ENCODE measurements around the gene SMR3A.

Gene SMR3A

DNA sequence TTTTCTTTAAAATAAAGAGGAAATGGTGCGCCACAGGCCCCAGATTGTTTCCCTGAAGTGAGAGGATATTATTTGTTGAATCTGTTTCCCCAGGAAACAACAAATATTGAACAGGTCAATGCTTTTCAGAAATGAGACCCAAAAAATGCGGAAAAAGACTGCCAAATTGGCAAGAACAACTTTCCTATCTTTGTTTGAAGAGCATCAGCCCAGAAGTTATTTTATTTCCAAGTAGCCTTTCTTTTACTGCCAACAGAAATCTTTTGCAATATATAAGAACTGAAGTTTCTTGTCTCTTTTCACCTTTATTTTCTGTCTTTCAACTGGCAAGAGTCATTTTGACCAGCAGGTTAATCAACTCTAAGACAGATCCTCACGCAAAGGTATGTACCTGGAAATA lies at the start of gene SMR3A:
Gene SMR3A (plus strand): TSS at position 301 of the 400 bp plus-strand sequence. CDS start 1,356 bp downstream, outside the sequence.
- DNase-seq (ENCODE audit: low read depth) = no peak

GRCh38 chr4:70313736-70314135 lies 46.8 kb upstream of the SMR3A start:
- no peak for DNase-seq (ENCODE audit: low read depth)

DNA sequence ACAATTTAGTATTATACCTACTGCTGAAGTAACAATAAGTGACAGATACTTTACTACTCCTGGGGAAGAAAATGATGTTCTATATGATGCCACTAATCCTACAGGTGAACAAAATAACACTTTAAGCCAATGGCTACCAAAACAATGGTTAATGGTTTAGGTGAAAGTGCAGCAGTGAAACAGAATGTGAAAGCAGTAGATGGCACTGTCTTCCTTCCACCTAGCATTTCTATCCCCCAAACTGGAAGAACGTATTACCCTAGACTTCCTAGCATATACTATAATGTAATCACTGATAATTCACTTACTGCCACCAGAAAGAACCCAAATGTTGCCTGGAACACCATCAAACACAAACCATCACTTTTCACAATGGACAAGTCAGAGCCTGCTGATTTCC lies 44.6 kb upstream of the SMR3A start:
- DNase-seq (ENCODE audit: low read depth) = no peak

GRCh38 chr4:70326052-70326451 lies 34.5 kb upstream of the SMR3A start:
- no peak for DNase-seq (ENCODE audit: low read depth)

GRCh38 chr4:70334681-70335080 lies 25.9 kb upstream of the SMR3A start, which contains the start of gene CABS1:
CABS1 (plus strand) TSS chr4:70334981; CDS start chr4:70335040, 59 bp downstream.
- DNase-seq (ENCODE audit: low read depth) = no peak

GRCh38 chr4:70336043-70336442 lies 24.5 kb upstream of the SMR3A start:
- DNase-seq (ENCODE audit: low read depth) = no peak

DNA sequence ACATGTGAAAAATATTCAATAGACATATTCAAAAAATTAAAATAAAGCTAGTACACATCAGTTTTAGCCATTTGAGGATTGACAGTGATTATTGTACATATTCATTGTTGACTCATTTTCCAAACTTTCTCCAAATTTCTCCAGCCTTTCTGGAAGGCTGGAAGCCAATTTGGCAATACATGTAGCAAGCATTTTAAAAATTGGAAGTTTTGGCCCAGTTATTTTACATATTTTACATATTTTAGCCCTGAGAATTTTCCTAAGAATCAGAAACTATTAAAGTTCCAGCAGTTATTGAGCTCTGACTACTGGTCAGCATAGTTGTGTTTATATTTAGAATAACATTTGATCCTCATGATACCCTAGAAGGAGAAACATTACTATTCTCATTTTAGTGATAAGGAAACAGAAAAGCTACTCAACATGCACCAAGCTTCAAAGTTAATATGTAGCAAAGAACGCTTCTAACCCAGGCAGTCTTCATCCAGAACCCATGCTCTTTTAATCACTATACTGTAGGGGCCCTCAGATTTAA lies 22.6 kb upstream of the SMR3A start:
- no peak for DNase-seq (ENCODE audit: low read depth)

GRCh38 chr4:70356185-70356584 lies 4.4 kb upstream of the SMR3A start:
- no peak for DNase-seq (ENCODE audit: low read depth)

DNA sequence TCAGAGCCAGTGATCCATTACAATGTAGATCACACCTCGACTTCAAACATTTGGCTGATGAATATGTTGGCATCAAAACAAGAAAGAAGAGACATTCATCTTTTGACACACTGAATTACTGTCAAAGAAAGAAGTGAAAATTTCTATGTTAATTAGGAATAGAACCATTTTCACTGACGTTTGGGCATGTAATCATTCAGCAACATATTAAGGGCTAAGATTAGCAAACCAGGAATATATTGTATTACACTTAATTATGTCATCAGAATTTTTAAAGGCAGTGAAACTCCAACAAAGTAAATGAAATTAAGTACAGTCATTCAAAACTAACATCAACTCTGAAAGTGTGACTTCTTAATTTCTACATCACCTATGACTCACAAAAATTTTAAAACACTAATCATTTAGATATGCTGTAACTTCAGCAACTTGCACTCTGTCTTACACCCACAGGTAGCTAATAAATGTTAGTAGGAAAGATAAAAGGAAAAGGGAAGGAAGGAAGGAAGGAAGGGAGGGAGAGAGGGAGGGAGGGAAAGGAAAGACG lies 1.4 kb upstream of the SMR3A start:
- no peak for DNase-seq (ENCODE audit: low read depth)

DNA sequence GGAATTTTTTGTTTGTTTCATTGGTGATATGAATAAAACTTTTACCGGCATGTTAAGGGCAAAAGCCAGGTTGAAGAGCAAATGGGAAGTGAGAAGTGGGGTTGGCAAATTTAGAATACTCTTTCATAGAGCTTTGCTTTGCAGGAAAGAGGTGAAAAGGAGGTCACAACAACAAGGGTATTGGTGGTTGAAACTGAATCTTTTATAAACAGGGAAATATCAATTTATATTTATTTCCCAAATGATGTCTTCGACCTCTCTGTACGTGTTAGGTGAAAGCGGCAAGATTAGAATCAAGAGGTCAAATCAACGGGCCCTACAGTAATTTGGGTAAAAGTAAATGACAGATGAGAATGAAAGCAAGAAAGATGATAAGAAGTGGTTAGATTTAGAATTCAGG lies 3.4 kb downstream of the SMR3A start:
- DNase-seq (ENCODE audit: low read depth) = no peak

- no peak for DNase-seq (ENCODE audit: low read depth)
These were observed 4.9 kb downstream of the SMR3A start for GRCh38 chr4:70365479-70365878.

DNA sequence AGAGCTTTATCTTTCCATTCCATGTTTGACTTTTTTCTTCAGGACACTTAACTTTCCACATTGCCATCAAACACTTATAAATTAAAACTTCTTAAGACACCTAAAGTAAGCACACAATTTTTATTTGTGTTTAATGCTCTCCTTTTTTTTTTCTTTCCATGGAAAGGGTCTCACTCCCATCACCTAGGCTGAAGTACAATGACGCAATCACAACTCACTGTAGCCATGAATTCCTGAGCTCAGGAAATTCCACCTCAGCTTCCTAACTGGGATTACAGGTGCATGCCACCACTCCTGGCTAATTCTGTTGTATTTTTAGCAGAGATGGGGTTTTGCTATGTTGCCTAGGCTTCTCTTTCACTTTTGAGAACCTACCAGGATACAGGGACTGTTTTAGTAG lies 7.3 kb downstream of the SMR3A start:
- DNase-seq (ENCODE audit: low read depth) = no peak

DNA sequence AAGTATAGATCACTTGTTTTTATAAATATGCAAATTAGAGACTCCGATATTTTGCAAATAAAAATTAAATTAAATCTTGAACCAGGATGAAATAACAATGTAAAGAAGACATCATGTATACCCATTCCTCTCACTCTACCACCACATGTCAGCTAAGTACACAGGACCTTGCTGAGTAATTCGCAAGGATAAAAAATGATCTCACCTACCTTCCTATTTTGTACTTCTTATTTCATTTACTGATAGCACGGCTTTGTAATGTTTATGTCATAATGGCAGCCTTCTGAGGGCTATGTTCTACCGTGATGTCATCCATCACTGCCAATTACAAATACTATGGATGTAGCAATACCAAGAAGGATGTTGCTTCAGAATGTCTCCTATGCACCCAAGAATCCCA lies 11.4 kb downstream of the SMR3A start:
- DNase-seq (ENCODE audit: low read depth) = no peak

- no peak for DNase-seq (ENCODE audit: low read depth)
These were observed 12.2 kb downstream of the SMR3A start for GRCh38 chr4:70372760-70373159.

DNA sequence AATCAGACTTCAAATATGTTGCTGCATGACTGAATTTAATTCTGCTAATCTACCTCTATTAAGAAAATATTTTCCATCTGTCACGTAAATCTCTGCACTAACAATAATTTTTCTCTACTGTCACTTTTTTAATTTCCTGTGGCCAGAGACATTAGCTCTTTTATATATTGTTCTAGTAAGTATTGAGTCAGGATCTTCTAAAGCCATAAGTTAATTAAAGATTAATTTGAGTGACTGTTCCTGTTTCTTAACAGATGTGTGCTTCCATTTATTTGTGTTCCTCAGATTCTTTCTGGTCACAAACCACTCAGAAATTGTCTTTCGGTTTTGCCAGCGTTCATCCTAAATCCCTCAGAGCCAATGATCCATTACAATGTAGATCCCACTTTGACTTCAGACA lies 20.0 kb downstream of the SMR3A start:
- DNase-seq (ENCODE audit: low read depth) = no peak

DNA sequence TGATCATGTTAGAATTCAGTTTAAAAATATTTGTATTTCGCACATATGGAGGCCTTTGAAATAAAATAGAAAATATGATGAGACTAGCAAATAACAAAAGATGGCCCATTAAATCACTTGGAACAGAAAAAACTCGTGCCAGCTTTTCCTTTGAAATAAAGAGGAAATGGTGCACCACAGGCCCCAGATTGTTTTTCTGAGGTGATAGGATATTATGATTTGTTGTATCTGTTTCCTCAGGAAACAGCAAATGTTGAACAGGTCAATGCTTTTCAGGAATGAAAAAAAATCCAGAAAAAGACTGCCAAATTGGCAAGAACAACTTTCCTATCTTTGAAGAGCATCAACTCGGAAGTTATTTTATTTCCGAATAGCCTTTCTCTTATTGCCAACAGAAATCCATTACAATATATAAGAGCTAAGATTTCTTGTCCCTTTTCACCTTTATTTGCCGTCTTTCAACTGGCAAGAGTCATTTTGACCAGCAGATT lies 22.2 kb downstream of the SMR3A start, which contains the start of gene SMR3B:
Gene SMR3B (plus strand): TSS at position 441 of the 491 bp plus-strand sequence. CDS start 1,380 bp downstream, outside the sequence.
- DNase-seq (ENCODE audit: low read depth) = no peak

DNA sequence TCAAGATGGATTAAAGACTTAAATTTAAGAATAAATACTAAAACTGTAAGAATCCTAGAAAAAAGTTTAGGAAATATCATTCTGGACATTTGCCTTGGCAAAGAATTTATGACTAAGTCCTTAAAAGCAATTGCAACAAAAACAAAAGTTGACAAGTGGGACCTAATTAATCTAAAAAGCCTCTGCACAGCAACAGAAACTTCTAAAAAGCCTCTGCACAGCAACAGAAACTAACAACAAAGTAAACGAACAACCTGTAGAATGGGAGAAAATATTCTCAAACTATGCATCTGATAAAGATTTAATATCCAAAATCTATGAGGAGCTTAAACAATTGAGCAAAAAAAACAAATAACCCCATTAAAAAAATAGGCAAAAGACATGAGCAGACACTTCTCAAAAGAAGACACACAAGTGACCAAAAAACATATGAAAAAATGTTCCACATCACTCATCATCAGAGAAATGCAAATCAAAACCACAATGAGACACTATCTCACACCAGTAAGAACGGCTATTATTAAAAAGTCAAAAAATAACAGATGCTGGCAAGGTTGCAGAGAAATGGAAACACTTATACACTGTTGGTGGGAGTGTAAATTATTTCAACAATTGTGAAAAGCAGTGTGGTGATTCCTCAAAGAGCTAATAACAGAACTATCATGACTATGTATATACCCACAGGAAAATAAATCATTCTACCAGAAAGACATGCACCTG lies 31.7 kb downstream of the SMR3A start:
- DNase-seq (ENCODE audit: low read depth) = no peak

- no peak for DNase-seq (ENCODE audit: low read depth)
These were observed 37.0 kb downstream of the SMR3A start, which contains the start of gene OPRPN for GRCh38 chr4:70397580-70397979. OPRPN (plus strand) TSS chr4:70397940; CDS start chr4:70399286, 1,346 bp downstream.

DNA sequence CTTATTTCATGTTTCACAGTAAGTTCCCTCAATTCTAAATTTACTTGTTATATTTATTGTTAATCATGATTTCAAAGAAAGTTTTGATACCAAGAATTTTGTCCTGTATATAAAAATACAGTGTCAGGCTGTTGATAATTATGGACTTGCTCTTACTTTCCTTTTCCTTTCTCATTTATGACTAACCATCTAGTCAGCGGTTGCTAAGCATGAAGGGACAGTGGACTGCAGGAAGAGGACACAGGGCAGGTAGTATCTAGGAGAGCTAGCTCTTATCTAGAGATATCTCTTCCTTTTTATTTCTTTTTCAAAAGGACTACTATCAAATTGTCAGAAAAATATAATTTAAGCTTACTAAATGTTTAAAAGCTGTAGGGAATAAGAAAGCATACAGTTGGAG lies 38.8 kb downstream of the SMR3A start:
- no peak for DNase-seq (ENCODE audit: low read depth)

GRCh38 chr4:70402762-70403161 lies 42.2 kb downstream of the SMR3A start:
- no peak for DNase-seq (ENCODE audit: low read depth)

GRCh38 chr4:70405765-70406164 lies 45.2 kb downstream of the SMR3A start:
- no peak for DNase-seq (ENCODE audit: low read depth)

Measured in activated T-helper 1 cell treated with Interleukin-2 at 50 U/mL for 16 hours (primary cell).